A549 (cell line): ENCODE data around the gene POLR2L.

Experiments
- CHD4 ChIP-seq: fragments of 200-600 bp; sonication (generic); IDR thresholded peaks from 2 replicates; pipeline ENCODE4 v1.6.1; 2016; ENCODE audit warnings: antibody characterized with exemption, mild to moderate bottlenecking, borderline replicate concordance
- EP300 ChIP-seq, 2 experiments: fragments of >200 bp; sonication (Bioruptor Twin); formaldehyde crosslinking; IDR thresholded peaks; 2 replicates in 1 of 2; 3 replicates in 1 of 2; pipeline ENCODE4 v1.6.1; 2016 to 2017
- KDM1A ChIP-seq: fragments of 200-600 bp; sonication (generic); IDR thresholded peaks from 2 replicates; pipeline ENCODE4 v1.6.1; 2016; ENCODE audit warnings: low read depth, mild to moderate bottlenecking
- MAZ ChIP-seq: fragments of 150-350 bp; IDR thresholded peaks from 2 replicates; pipeline ENCODE4 v1.6.1; 2014; ENCODE audit warnings: antibody characterized with exemption, low read depth, low read length, borderline replicate concordance
- POLR2A ChIP-seq: IDR thresholded peaks from 2 replicates; pipeline ENCODE4 v1.6.1; 2012; ENCODE audit warnings: mild to moderate bottlenecking, low read length
- POLR2AphosphoS2 ChIP-seq: conservative IDR thresholded peaks from 2 replicates; pipeline ENCODE4 v1.6.1; 2012; ENCODE audit warnings: low read length, improper control_type of control experiment, inconsistent platforms
- RAD21 ChIP-seq, 2 experiments: fragments of >200 bp in 1 of 2; sonication (Bioruptor Twin) in 1 of 2; formaldehyde crosslinking in 1 of 2; IDR thresholded peaks in 1 of 2; conservative IDR thresholded peaks in 1 of 2; 2 replicates in 1 of 2; 3 replicates in 1 of 2; pipeline ENCODE4 v1.6.1; 2012 to 2018; ENCODE audit warnings: inconsistent platforms in 1 of 2
- TF ChIP-seq, protein P1 (sequence below): fragments of >200 bp; sonication (Bioruptor Twin); formaldehyde crosslinking; IDR thresholded peaks from 3 replicates; pipeline ENCODE4 v1.5.1; 2016
- TF ChIP-seq, protein P2 (sequence below): IDR thresholded peaks from 2 replicates; pipeline ENCODE4 v1.6.1; 2012

DNA sequence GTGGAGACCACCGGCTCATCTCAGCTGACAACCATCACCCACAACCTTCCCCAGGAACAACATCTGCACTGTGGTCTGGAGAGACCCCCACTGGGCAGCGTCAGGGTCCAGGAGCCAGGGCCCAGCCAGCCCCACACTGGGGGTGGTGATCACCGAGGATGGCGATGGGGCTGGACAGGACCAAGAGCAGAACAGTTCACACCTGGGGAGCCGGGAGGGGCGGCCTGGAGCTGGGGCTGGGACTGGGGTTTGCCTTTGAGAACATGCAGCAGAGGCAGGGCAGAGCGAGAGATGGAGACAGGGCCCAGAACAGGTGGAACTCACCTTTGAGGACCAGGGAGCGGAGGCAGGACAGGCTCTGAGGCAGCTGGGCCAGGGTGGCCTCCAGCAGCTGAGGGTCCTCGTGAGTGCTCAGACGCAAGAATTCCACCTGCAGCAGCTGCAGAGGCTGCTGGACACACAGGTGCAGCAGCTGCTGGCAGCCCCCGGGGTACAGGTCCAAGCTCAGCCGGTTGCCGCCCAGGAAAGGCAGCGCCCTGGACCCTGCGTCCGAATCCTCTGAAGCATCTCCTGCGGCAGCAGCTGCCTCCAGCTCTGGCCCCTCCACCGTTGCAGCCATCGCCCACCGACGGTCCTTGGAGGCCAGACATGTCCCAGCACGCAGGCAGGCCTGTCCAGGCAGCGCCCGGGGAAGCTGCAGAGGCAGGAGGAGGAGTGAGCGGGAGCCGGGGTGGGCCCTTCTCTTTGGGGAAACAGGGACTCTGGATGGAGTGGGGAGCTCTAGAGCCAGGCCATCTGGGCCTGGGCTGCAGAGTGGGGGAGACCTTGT is 38.3 kb downstream of the POLR2L start:
- no peak for TF ChIP-seq KDM1A
- TF ChIP-seq, protein P1, sequence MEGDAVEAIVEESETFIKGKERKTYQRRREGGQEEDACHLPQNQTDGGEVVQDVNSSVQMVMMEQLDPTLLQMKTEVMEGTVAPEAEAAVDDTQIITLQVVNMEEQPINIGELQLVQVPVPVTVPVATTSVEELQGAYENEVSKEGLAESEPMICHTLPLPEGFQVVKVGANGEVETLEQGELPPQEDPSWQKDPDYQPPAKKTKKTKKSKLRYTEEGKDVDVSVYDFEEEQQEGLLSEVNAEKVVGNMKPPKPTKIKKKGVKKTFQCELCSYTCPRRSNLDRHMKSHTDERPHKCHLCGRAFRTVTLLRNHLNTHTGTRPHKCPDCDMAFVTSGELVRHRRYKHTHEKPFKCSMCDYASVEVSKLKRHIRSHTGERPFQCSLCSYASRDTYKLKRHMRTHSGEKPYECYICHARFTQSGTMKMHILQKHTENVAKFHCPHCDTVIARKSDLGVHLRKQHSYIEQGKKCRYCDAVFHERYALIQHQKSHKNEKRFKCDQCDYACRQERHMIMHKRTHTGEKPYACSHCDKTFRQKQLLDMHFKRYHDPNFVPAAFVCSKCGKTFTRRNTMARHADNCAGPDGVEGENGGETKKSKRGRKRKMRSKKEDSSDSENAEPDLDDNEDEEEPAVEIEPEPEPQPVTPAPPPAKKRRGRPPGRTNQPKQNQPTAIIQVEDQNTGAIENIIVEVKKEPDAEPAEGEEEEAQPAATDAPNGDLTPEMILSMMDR, result no peak
- TF ChIP-seq CHD4, result no peak
- TF ChIP-seq, protein P2, sequence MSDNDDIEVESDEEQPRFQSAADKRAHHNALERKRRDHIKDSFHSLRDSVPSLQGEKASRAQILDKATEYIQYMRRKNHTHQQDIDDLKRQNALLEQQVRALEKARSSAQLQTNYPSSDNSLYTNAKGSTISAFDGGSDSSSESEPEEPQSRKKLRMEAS, result no peak
- TF ChIP-seq EP300 (IDR thresholded peaks at IDR 0.05), result no peak
- no peak for TF ChIP-seq MAZ
- no peak for TF ChIP-seq POLR2AphosphoS2
- TF ChIP-seq RAD21 (conservative IDR thresholded peaks at IDR 0.05 in 1 of 2, IDR thresholded peaks at IDR 0.05 in 1 of 2), result no peak
- no peak for TF ChIP-seq POLR2A
